ENCODE measurements around the gene GALNT17.
"Not testable (repeated sequence)": the region's sequence is repeated elsewhere in the genome, so short reads cannot be mapped to it uniquely, and the experiment has no call there.

Gene GALNT17

DNA sequence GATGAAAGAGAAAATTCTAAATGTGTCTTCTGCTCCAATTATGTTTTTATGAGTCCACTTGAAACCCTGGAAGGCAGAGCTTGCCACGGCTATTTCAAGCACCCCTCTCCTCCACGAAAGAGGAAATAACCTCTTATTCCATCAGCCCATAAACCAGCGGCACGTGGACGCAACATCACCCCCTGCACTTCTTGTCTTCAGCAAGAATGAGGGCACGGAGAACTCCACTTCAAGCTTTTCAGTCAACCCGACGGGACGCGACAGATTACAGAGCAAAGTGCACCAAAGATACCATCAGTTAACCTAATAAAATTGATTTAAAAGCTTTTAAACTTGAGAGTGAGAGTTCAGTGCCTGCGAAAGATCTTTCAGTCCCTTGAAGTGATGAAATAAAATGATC, 406.3 kb downstream of the GALNT17 start:
- no peak for DNase-seq (ENCODE audit: insufficient read length, low spot score)
- FAIRE-seq: no peak

DNA sequence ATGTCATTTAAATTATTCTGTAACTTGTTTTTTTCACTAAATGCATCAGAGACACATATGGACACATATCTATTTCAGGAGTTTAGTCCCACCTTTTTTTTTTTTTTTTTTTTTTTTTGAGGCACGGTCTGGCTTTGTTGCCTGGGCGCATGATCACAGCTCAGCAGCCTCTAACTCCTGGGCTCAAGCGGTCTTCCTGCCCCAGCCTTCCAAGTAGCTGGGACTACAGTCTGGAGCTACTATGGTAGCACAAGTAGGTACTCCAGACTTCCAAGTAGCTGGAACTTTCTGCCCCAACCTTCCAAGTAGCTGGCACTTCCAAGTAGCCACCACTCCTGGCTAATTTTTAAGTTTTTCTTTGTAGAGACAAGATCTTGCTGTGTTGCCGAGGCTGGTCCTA, 407.7 kb downstream of the GALNT17 start:
- DNase-seq (ENCODE audit: insufficient read length, low spot score): no peak
- FAIRE-seq: no peak

DNA sequence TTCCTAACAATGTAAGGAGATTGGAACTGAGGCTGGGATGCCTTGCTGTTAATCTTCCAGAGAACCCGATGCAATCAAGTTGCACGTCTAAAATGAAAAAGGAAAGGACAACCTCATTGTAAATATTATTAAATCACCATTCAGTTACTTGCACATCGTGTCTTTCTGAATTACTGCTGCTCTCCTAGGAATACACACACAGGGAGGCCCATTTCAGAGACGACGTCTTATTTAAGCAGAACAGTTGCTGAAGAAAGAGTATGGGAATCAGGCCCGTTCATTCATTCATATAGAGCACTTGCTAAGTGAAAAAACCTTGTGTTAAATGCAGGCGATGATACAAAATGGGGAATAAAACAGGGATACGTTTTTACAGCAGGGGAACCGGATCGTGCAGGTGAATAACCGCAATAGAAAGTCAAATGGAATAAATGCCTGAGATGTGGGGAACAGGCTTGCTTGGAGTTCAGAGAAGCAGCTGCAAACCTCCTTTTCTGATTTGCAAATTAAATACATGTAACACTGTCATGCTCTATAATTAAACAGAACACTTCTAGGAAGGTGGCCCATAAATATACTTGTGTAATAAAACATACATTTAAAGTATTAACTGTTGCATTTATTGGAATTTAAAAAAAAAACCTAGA, 409.9 kb downstream of the GALNT17 start:
- DNase-seq (ENCODE audit: insufficient read length, low spot score) (no peak), FAIRE-seq (no peak)

DNA sequence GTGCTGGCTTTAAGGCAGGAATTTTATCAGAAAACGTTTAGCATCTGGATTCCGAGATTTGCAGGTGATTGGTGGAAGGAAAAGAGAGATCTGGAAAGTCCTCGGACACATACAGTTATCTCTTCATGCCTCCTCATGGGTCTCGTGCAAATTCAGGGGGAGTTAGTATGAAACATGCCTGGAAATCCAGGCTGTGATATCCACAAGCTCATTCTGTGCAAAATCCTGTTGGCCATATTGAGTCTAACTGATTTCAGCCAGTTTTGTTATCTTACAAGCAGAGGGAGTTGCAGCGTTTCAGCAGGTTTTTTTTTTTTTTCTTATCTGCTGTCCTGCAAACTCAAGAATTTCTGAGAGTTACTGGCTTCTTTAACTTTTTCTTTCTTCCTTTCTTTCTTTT, 411.5 kb downstream of the GALNT17 start:
- DNase-seq (ENCODE audit: insufficient read length, low spot score) (no peak), FAIRE-seq (no peak)

GRCh38 chr7:71544816-71545215, 412.9 kb downstream of the GALNT17 start:
- FAIRE-seq (no peak), DNase-seq (ENCODE audit: insufficient read length, low spot score) (no peak)

- DNase-seq (ENCODE audit: insufficient read length, low spot score): no peak
- no peak for FAIRE-seq
Measured at GRCh38 chr7:71547426-71547825, 415.5 kb downstream of the GALNT17 start.

- FAIRE-seq (no peak), DNase-seq (ENCODE audit: insufficient read length, low spot score) (no peak)
Measured at GRCh38 chr7:71548746-71549145, 416.8 kb downstream of the GALNT17 start.

DNA sequence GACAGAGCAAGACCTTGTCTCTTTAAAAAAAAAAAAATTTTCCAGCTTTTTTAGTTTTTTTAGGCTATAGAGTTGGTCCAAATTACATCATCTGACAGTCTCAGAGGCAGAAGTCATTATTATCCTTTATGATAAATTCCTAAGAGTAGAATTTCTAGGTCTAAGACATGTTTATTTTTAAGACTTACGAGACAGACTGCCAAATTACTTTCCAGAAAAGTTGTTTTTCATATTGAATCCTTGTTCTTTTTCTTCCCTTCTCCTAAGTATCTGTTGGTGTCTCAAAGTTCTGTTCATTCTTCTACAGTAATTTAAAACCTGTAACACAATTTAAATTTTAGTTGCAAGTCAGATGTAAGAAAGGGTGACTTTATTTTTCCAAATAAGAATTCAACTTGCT, 421.4 kb downstream of the GALNT17 start:
- no peak for DNase-seq (ENCODE audit: insufficient read length, low spot score)
- FAIRE-seq: no peak

DNA sequence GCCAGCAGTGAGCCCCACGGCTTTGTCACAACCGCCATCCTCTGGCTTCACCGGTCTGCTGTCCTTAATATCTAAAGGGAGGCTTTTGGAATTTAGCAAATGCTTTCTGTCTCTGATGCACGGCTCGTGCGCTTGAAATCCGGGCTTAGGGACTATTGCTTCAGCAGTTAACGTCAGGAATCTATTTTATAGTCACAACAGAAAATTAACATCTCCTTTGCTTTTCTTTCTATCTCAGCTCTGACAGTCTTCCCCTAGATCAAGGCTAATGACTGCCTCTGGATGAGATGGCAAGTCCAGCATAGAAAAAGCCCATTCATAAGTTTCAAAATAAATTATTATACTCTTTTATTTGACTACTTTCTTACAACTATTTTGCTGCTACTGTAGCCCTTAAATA, 423.8 kb downstream of the GALNT17 start:
- DNase-seq (ENCODE audit: insufficient read length, low spot score) (no peak), FAIRE-seq (no peak)

- no peak for FAIRE-seq
- no peak for DNase-seq (ENCODE audit: insufficient read length, low spot score)
Measured at GRCh38 chr7:71558806-71559613, 427.1 kb downstream of the GALNT17 start.

DNA sequence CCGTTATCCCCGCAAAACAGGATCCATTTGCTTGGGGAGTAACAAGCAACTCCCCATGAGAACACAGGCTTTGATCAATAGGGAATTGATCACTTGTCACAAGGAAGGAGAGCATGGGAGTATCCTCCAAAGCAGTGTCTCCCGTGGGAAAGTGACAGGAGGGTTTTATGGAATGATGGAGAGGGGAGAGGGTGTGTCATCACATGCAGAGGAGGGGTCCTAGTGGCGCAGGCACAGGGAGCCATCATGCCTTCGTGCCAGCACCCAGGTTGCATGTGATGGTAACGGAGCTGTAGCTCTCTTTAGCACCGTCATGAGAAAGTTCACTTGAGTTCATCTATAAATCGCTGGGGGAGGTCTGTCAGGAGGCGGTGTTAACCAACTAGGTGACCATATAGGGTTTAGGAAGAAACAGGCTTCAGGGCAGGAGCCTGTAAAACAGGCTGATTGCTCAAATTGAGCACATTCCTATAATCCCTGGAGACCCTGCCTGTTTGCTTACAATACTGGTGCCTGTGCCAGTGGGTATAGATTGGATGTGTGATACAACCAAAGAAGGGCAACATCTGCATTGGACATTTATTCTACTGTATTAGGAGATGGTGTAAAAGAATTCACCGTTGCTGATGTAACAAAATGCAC, 428.5 kb downstream of the GALNT17 start:
- FAIRE-seq (no peak), DNase-seq (ENCODE audit: insufficient read length, low spot score) (no peak)

DNA sequence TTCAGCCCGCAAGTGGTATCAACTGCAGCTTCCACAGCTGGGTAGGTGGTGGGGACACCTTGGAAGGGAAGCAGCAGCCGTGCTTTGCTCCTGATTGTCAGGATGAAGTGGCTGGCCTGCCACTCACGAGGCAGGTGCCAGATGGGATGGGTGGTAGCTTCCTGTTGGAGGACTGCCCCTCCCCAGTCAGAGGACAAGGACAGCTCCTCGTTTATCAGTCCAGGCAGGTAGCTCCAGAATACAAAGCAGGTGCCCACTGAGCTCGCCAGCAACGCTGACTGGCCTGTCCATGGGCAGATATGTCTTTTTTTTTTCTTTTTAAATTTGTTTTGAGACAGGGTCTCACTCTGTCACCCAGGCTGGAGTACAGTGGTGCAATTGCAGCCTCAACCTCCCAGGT, 431.3 kb downstream of the GALNT17 start:
- no peak for DNase-seq (ENCODE audit: insufficient read length, low spot score)
- no peak for FAIRE-seq

DNA sequence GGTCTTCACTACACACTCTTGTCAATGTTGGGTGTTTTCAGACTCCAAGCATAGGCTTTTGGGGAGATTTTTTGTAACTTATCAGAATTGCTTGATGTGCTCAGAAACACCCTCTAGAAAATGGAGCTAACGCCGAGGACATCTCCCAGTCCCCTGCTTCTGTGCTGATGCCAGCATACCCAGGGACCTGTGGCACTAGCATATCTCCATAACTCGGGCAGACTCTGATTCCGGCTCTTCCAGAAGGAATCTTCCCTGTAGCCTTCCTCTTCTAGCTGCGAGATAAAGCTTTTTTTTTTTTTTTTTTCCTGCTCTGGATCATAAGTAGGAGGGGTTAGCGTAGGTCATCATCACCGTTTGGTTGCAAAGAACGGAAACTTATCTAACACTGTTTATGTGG, 434.4 kb downstream of the GALNT17 start:
- DNase-seq (ENCODE audit: insufficient read length, low spot score) (no peak), FAIRE-seq (no peak)

DNA sequence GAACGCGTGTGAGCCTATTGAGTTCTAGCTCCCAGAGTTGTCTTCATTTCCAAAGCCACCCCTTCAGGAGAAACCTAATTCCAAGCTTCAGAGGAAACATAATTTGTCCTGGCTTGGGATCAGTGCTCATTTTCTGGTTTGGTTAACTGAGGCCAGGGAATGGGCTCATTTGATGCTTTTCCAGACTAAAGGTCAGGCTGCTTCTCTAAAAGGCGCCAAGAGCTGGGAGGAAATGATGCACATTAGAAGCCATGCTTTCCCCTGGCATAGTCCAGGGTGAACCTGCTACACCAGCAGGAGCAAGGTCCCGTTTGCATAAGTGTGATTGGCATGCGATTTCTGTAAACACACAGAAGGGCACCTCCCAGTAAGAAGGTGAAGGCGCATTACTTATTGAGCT, 435.0 kb downstream of the GALNT17 start:
- FAIRE-seq (no peak), DNase-seq (ENCODE audit: insufficient read length, low spot score) (no peak)

GRCh38 chr7:71574153-71574860, 442.4 kb downstream of the GALNT17 start:
- DNase-seq (ENCODE audit: insufficient read length, low spot score): no peak

GRCh38 chr7:71580027-71580426, 448.1 kb downstream of the GALNT17 start:
- DNase-seq (ENCODE audit: insufficient read length, low spot score) (no peak), FAIRE-seq (no peak)

More at GRCh38 chr7:71574153-71574860, 442.4 kb downstream of the GALNT17 start:
- no peak for FAIRE-seq

- FAIRE-seq: no peak
- DNase-seq (ENCODE audit: insufficient read length, low spot score): no peak
Measured at GRCh38 chr7:71584256-71584655, 452.3 kb downstream of the GALNT17 start.

DNA sequence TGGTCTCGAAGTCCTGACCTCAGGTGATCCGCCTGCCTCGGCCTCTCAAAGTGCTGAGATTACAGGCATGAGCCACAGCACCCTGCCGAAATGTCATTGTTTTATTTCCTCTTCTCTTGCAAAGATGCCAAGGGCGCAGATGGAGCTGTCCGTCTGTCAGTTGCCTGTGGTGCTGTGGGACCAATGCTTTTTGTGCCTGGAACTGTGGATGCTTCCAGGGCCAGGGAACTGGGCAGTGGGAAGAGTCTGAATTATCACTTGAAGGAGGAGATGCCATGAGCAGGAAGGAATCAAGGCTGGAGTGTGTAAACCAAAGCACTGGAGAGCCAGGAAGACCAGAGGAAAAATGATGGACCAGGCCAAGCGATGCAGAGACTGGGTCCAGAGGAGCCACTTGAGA, 459.9 kb downstream of the GALNT17 start:
- DNase-seq (ENCODE audit: insufficient read length, low spot score): no peak
- no peak for FAIRE-seq

GRCh38 chr7:71592388-71592787, 460.4 kb downstream of the GALNT17 start:
- FAIRE-seq; DNase-seq (ENCODE audit: insufficient read length, low spot score): not testable (repeated sequence)

DNA sequence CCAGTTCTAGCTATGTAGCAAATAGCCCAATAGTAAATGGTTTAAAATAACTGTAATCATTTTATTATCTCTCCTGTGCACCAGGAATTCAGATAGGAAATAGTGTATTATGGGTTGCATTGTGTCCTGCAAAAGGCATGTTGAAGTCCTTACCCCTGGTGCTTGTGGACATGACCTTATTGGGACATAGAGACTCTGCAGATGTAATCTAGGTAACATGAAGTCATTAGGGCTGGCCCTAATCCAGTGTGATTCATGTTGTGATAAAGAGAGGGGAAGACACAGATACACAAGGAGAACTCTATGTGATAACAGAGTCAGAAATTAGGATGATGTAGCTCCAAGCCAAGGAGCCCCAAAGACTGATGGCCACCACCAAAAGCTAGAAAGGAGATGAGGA, 462.8 kb downstream of the GALNT17 start:
- FAIRE-seq (no peak), DNase-seq (ENCODE audit: insufficient read length, low spot score) (no peak)

DNA sequence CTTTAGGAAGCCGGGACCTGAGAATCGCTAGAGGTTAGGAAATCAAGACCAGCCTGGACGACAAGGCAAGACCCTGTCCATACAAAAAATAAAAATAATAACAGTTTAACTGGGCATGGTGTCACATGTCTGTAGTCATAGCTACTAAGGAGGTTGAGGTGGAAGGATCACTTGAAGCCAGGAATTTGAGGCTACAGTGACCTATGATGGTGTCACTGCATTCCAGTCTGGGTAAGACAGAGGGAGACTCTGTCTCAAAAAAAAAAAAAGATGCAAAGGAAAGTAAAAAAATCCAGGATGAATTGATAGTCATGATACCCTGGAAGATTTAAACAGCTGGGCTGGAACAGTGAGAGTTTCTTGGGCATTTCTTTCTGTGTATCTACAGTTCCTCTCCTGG, 463.2 kb downstream of the GALNT17 start:
- no peak for FAIRE-seq
- no peak for DNase-seq (ENCODE audit: insufficient read length, low spot score)

Measured in GM19239 (cell line).